Suprapubic skin (tissue), 4 donors: ENCODE data around the gene PAK1.

Experiments used
- CTCF ChIP-seq, 2 donors: fragments of 200-600 bp in 1 of 2; fragments of 450-650 bp in 1 of 2; sonication (generic) in 1 of 2; IDR thresholded peaks; one replicate each; pipeline ENCODE4 v1.5.1; 2016 to 2019; ENCODE audit warnings: antibody characterized with exemption in 2 of 2, mild to moderate bottlenecking in 1 of 2, moderate library complexity in 1 of 2
- EP300 ChIP-seq: sonication (generic); formaldehyde crosslinking; IDR thresholded peaks from one replicate; pipeline ENCODE4 v1.6.1; 2017; ENCODE audit warnings: antibody characterized with exemption
- POLR2A ChIP-seq, 2 donors: fragments of 450-650 bp; IDR thresholded peaks; one replicate each; pipeline ENCODE4 v1.6.1; 2017; ENCODE audit warnings: antibody characterized with exemption in 2 of 2, mild to moderate bottlenecking in 2 of 2, moderate library complexity in 2 of 2
- POLR2AphosphoS5 ChIP-seq, 3 donors: sonication (generic); formaldehyde crosslinking; IDR thresholded peaks; one replicate each; pipeline ENCODE4 v1.6.1; 2017; ENCODE audit warnings: antibody characterized with exemption in 3 of 3

GRCh38 chr11:77299528-77299993 is 174.3 kb downstream of the PAK1 start:
- TF ChIP-seq CTCF (IDR thresholded peaks at IDR 0.05): no peak
- TF ChIP-seq POLR2A (IDR thresholded peaks at IDR 0.05): no peak
- TF ChIP-seq POLR2AphosphoS5 (IDR thresholded peaks at IDR 0.05): no peak
- no peak for TF ChIP-seq EP300
